CD4-positive, alpha-beta T cell treated with Interleukin-17A for 1 hour (primary cell): Measurements from ENCODE around the gene CNKSR2.

Source experiments
- DNase-seq: peaks from one replicate; pipeline ENCODE4 v3.0.0-alpha.2; 2020

The CNKSR2 gene

DNA sequence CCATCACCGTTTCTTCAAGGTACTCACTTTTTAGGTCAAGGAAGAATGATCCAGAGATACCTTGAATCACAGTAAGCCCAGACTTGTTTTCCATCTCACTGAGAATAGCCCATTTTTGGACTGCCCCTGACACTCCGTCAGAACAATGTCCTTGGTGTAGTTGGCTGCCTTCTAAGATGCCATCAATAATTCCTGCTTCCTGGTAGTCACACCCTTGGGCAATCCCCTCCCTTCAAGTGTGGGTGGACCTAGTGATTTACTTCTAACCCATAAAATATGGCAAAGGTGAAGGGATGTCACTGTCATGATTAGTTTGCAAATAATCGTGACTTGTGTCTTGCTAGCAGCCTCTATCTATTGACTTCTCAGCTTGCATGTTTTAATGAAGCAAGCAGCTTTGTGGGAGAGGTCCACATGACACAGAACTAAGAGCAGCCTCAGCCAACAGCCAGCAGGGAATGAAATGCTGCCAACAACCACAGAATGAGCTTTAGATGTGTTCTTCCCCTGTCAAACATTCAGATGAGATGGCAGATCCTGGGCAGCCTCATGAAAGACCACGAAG, 303.9 kb downstream of the CNKSR2 start:
- no peak for DNase-seq

DNA sequence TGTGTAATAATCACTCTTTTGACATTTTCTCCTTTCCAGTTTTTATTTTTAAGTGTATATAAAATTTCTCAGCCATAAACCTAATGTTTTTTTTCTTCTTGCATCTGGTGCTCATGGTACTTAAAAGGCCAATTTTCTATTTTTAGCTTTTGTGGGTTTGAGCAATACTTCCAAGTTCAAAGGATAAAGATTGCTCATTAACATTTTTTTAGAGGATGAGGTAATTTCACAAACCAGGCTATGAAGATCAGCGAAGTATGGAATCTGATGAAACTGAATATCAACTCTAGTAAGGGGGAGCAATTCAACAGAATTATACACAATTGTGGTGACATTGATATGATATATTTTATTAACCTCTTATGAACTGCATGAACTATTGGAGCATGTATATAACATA, 309.7 kb downstream of the CNKSR2 start:
- no peak for DNase-seq

GRCh38 chrX:21691512-21692018, 317.3 kb downstream of the CNKSR2 start:
- no peak for DNase-seq

DNA sequence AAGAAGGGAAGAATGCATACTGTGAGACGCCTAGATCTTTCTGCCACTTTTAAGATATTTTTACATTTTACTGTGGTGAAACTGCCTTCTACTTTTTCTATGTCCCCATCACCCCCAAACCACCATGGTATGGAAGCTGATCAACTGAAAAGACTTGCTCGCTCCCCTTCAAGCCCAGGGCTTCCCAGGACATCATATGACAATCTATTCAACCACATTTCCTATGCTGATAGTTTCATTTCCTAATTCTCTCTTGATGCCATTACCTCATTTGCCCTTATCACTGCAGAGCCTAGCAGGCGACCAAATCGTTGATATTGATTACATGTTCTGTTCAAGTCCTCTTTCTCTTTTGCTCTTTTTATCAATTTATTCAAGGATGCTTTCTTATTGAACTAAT, 324.1 kb downstream of the CNKSR2 start:
- no peak for DNase-seq

DNA sequence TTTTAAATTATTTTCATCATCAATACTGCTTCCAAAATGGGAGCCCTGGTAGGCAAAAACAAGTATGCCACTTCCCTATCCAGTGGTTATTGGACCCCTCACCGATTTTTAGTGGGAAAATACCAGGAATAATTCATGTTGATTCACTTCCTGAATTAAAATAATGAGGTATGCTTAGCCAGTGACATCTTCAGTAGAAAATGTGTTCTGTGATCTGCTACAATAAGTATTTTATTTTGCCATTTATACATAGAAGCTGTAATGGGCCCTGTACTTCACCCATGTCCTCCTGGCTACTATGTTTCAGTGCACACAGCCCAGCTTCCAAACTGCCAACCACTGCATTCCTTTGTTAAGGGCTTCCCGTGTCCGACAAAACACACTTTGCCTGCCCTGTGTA, 324.9 kb downstream of the CNKSR2 start:
- no peak for DNase-seq

DNA sequence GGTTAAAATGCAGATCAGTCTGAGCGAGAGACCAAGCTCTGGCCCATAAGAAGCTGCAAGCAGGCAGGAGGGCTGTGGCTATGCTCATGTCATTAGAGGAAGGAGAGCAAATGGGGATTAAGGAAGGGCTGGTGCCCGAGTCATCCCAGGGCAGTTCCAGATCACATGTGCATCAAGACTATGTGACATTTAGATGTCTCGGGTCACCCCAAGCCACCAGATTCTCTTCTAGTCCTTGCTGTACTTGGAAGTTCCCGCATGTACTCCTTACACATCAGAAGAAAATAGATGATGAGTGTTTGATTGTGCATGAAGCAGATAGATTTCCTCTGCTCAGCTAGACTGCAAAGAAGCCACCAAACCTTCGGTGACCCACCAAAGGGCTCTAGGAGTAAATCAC, 326.1 kb downstream of the CNKSR2 start:
- DNase-seq = no peak

- DNase-seq = no peak
Measured at GRCh38 chrX:21700967-21701366, 326.7 kb downstream of the CNKSR2 start.

DNA sequence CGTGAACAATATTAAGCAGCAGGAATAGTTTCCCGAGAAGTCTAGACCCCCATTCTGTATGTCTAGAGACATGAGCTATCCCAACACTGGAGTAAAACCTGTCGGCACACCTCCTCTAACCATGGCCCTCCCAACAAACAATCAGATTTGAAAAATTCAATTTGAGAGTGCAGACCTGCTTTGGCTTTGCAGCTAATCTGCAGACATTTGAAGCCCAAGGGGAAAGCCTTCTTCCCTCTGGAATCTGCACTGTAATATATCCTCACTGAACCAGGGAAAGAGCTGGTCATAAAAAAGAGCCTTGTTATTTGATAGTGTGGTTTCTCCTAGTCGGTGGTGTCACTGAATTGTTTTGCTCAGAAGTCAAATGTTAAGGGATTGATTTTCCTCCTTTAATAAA, 328.5 kb downstream of the CNKSR2 start:
- no peak for DNase-seq
